Measurements from ENCODE around the gene AP3B1. TPM values are rescaled to one million over a fixed set of nuclear protein-coding genes. Genes with fewer than 3 reads are reported as not detected.

Gene AP3B1
- total RNA-seq, 1 donor from 2014 or later, result 105 TPM

- Histone ChIP-seq H3K9me3 (ENCODE audit: low read depth) (no peaks in the 10 kb centered on the region), H3K4me2 (no peak overlapping the region), H4K20me1 (ENCODE audit: low read depth) (no peaks in the 10 kb centered on the region), H3K27ac (no peak overlapping the region), H3K79me2 (ENCODE audit: low read depth) (no peaks in the 10 kb centered on the region), H3F3A (ENCODE audit: low read depth) (peaks cover 12% of the 10 kb centered on the region), H3K4me1 (no peaks in the 10 kb centered on the region), H3K27me3 (no peaks in the 10 kb centered on the region), H3K36me3 (peaks cover 26% of the 10 kb centered on the region), H3K4me3 (no peak overlapping the region), H2AFZ (replicated peaks) (no peak overlapping the region), H3K9ac (no peak overlapping the region)
- no peaks in the 10 kb centered on the region for H3K9me3 Mint-ChIP-seq
- peaks cover 11% of the 10 kb centered on the region for H3K36me3 Mint-ChIP-seq
- DNase-seq (ENCODE audit: low spot score), result no peak
- no peaks in the 10 kb centered on the region for H3K4me1 Mint-ChIP-seq
- TF ChIP-seq EZH2phosphoT487 (IDR thresholded peaks at IDR 0.05), result no peak
- TF ChIP-seq, protein P1, sequence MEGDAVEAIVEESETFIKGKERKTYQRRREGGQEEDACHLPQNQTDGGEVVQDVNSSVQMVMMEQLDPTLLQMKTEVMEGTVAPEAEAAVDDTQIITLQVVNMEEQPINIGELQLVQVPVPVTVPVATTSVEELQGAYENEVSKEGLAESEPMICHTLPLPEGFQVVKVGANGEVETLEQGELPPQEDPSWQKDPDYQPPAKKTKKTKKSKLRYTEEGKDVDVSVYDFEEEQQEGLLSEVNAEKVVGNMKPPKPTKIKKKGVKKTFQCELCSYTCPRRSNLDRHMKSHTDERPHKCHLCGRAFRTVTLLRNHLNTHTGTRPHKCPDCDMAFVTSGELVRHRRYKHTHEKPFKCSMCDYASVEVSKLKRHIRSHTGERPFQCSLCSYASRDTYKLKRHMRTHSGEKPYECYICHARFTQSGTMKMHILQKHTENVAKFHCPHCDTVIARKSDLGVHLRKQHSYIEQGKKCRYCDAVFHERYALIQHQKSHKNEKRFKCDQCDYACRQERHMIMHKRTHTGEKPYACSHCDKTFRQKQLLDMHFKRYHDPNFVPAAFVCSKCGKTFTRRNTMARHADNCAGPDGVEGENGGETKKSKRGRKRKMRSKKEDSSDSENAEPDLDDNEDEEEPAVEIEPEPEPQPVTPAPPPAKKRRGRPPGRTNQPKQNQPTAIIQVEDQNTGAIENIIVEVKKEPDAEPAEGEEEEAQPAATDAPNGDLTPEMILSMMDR (IDR thresholded peaks at IDR 0.05), result no peak
- TF ChIP-seq EZH2 (IDR thresholded peaks at IDR 0.05), result no peak
- no peak overlapping the region for H3K4me3 Mint-ChIP-seq
- H3K27ac Mint-ChIP-seq, result no peak overlapping the region
- no peaks in the 10 kb centered on the region for H3K27me3 Mint-ChIP-seq (ENCODE audit: insufficient read depth, low read depth)
Measured at GRCh38 chr5:78211052-78211451, 83.4 kb downstream of the AP3B1 start.

GRCh38 chr5:78204241-78204640, 90.3 kb downstream of the AP3B1 start:
- Mint-ChIP-seq H3K27ac (no peak overlapping the region), H3K27me3 (ENCODE audit: insufficient read depth, low read depth) (peaks cover 2% of the 10 kb centered on the region), H3K9me3 (peaks cover 5% of the 10 kb centered on the region), H3K36me3 (peaks cover 29% of the 10 kb centered on the region), H3K4me3 (no peak overlapping the region), H3K4me1 (no peaks in the 10 kb centered on the region)
- H2AFZ ChIP-seq (replicated peaks), result no peak overlapping the region
- no peaks in the 10 kb centered on the region for H3K27me3 ChIP-seq
- no peaks in the 10 kb centered on the region for H3F3A ChIP-seq (ENCODE audit: low read depth)
- no peaks in the 10 kb centered on the region for H3K9me3 ChIP-seq (ENCODE audit: low read depth)
- TF ChIP-seq, protein P1 (IDR thresholded peaks at IDR 0.05), result no peak
- no peak for TF ChIP-seq EZH2phosphoT487 (IDR thresholded peaks at IDR 0.05)
- no peak for TF ChIP-seq EZH2 (IDR thresholded peaks at IDR 0.05)
- DNase-seq (ENCODE audit: low spot score), result no peak
- H3K36me3 ChIP-seq, result peaks cover 5% of the 10 kb centered on the region
- H3K27ac ChIP-seq, result no peak overlapping the region
- H3K9ac ChIP-seq, result no peak overlapping the region
- H3K4me3 ChIP-seq, result no peak overlapping the region
- H3K79me2 ChIP-seq (ENCODE audit: low read depth), result no peaks in the 10 kb centered on the region
- no peaks in the 10 kb centered on the region for H3K4me1 ChIP-seq
- H3K4me2 ChIP-seq, result no peak overlapping the region
- H4K20me1 ChIP-seq (ENCODE audit: low read depth), result no peaks in the 10 kb centered on the region

GRCh38 chr5:78203815-78204214, 90.7 kb downstream of the AP3B1 start:
- Mint-ChIP-seq H3K4me1 (no peaks in the 10 kb centered on the region), H3K9me3 (peaks cover 5% of the 10 kb centered on the region), H3K36me3 (peaks cover 29% of the 10 kb centered on the region), H3K27ac (no peak overlapping the region), H3K27me3 (ENCODE audit: insufficient read depth, low read depth) (peaks cover 2% of the 10 kb centered on the region), H3K4me3 (no peak overlapping the region)
- no peaks in the 10 kb centered on the region for H3F3A ChIP-seq (ENCODE audit: low read depth)
- no peaks in the 10 kb centered on the region for H3K9me3 ChIP-seq (ENCODE audit: low read depth)
- no peaks in the 10 kb centered on the region for H4K20me1 ChIP-seq (ENCODE audit: low read depth)
- DNase-seq (ENCODE audit: low spot score), result no peak
- no peak overlapping the region for H3K4me3 ChIP-seq
- H3K36me3 ChIP-seq, result peaks cover 5% of the 10 kb centered on the region
- no peaks in the 10 kb centered on the region for H3K79me2 ChIP-seq (ENCODE audit: low read depth)
- H2AFZ ChIP-seq (replicated peaks), result no peak overlapping the region
- no peaks in the 10 kb centered on the region for H3K4me1 ChIP-seq
- TF ChIP-seq EZH2 (IDR thresholded peaks at IDR 0.05) (no peak), EZH2phosphoT487 (IDR thresholded peaks at IDR 0.05) (no peak)
- TF ChIP-seq, protein P1 (IDR thresholded peaks at IDR 0.05), result no peak
- H3K27ac ChIP-seq, result no peak overlapping the region
- H3K27me3 ChIP-seq, result no peaks in the 10 kb centered on the region
- no peak overlapping the region for H3K9ac ChIP-seq
- no peak overlapping the region for H3K4me2 ChIP-seq
